Neuron (in vitro differentiated cells): Measurements from ENCODE around the gene ASB18.

Experiments
- H2AFZ ChIP-seq: one replicate; pipeline ENCODE4 v1.6.1; 2013; ENCODE audit warnings: low read depth, mild to moderate bottlenecking, inconsistent platforms, low read length, moderate library complexity
- H3K27me3 ChIP-seq: one replicate; pipeline ENCODE4 v1.6.1; 2013; ENCODE audit warnings: low read length; ENCODE audit not compliant: insufficient read depth
- H3K36me3 ChIP-seq: one replicate; pipeline ENCODE4 v1.6.1; 2013; ENCODE audit warnings: low read length; ENCODE audit not compliant: insufficient read depth
- H3K4me1 ChIP-seq: one replicate; pipeline ENCODE4 v1.6.1; 2013; ENCODE audit warnings: low read length; ENCODE audit not compliant: insufficient read depth
- H3K4me3 ChIP-seq: 2 replicates; pipeline ENCODE4 v1.5.1; 2013; ENCODE audit warnings: mild to moderate bottlenecking, low read length, moderate library complexity
- H3K9me3 ChIP-seq: one replicate; pipeline ENCODE4 v1.6.1; 2013; ENCODE audit warnings: low read length

ASB18 gene

GRCh38 chr2:236246711-236247246 lies 17.4 kb downstream of the ASB18 start:
- no peak overlapping the region for H2AFZ ChIP-seq
- no peaks in the 10 kb centered on the region for H3K36me3 ChIP-seq
- H3K27me3 ChIP-seq: no peaks in the 10 kb centered on the region
- H3K9me3 ChIP-seq: peaks cover 6% of the 10 kb centered on the region
- peaks cover 9% of the 10 kb centered on the region for H3K4me1 ChIP-seq
- no peak overlapping the region for H3K4me3 ChIP-seq

- no peaks in the 10 kb centered on the region for H3K36me3 ChIP-seq
- H3K4me3 ChIP-seq: no peak overlapping the region
- no peaks in the 10 kb centered on the region for H3K27me3 ChIP-seq
- peaks cover 6% of the 10 kb centered on the region for H3K9me3 ChIP-seq
- H2AFZ ChIP-seq: no peak overlapping the region
- H3K4me1 ChIP-seq: peaks cover 5% of the 10 kb centered on the region
These were observed 19.9 kb downstream of the ASB18 start for GRCh38 chr2:236244256-236244655.

- no peaks in the 10 kb centered on the region for H3K27me3 ChIP-seq
- H2AFZ ChIP-seq: no peak overlapping the region
- no peaks in the 10 kb centered on the region for H3K36me3 ChIP-seq
- peaks cover 4% of the 10 kb centered on the region for H3K9me3 ChIP-seq
- H3K4me1 ChIP-seq: peaks cover 5% of the 10 kb centered on the region
- H3K4me3 ChIP-seq: no peak overlapping the region
These were observed 22.1 kb downstream of the ASB18 start for GRCh38 chr2:236242057-236242495.

GRCh38 chr2:236241181-236242056 lies 22.8 kb downstream of the ASB18 start:
- Histone ChIP-seq H3K36me3 (no peaks in the 10 kb centered on the region), H3K4me1 (peaks cover 9% of the 10 kb centered on the region), H2AFZ (no peak overlapping the region), H3K4me3 (no peak overlapping the region), H3K9me3 (peaks cover 6% of the 10 kb centered on the region), H3K27me3 (no peaks in the 10 kb centered on the region)

GRCh38 chr2:236240228-236240990 lies 23.8 kb downstream of the ASB18 start:
- Histone ChIP-seq H3K36me3 (no peaks in the 10 kb centered on the region), H3K9me3 (peaks cover 9% of the 10 kb centered on the region), H3K4me1 (peaks cover 10% of the 10 kb centered on the region), H3K4me3 (no peak overlapping the region), H3K27me3 (no peaks in the 10 kb centered on the region), H2AFZ (no peak overlapping the region)

GRCh38 chr2:236239276-236240065 lies 24.7 kb downstream of the ASB18 start:
- no peaks in the 10 kb centered on the region for H3K36me3 ChIP-seq
- no peaks in the 10 kb centered on the region for H3K27me3 ChIP-seq
- peaks cover 12% of the 10 kb centered on the region for H3K9me3 ChIP-seq
- peaks cover 10% of the 10 kb centered on the region for H3K4me1 ChIP-seq
- no peak overlapping the region for H2AFZ ChIP-seq
- H3K4me3 ChIP-seq: no peak overlapping the region

- Histone ChIP-seq H3K27me3 (no peaks in the 10 kb centered on the region), H3K4me1 (peaks cover 10% of the 10 kb centered on the region), H3K9me3 (peaks cover 16% of the 10 kb centered on the region), H2AFZ (no peak overlapping the region), H3K4me3 (no peak overlapping the region), H3K36me3 (no peaks in the 10 kb centered on the region)
These were observed 25.5 kb downstream of the ASB18 start for GRCh38 chr2:236238751-236239150.

GRCh38 chr2:236237468-236238190 lies 26.6 kb downstream of the ASB18 start:
- no peaks in the 10 kb centered on the region for H3K27me3 ChIP-seq
- H3K4me3 ChIP-seq: no peak overlapping the region
- peaks cover 20% of the 10 kb centered on the region for H3K9me3 ChIP-seq
- H3K36me3 ChIP-seq: no peaks in the 10 kb centered on the region
- H3K4me1 ChIP-seq: peaks cover 10% of the 10 kb centered on the region
- no peak overlapping the region for H2AFZ ChIP-seq

- H3K36me3 ChIP-seq: no peaks in the 10 kb centered on the region
- H3K27me3 ChIP-seq: no peaks in the 10 kb centered on the region
These were observed 27.4 kb downstream of the ASB18 start for GRCh38 chr2:236236559-236237452.

GRCh38 chr2:236229186-236229585 lies 35.0 kb downstream of the ASB18 start:
- no peaks in the 10 kb centered on the region for H3K4me1 ChIP-seq
- H3K27me3 ChIP-seq: no peaks in the 10 kb centered on the region
- no peak overlapping the region for H3K4me3 ChIP-seq
- peaks cover 14% of the 10 kb centered on the region for H3K9me3 ChIP-seq
- H3K36me3 ChIP-seq: no peaks in the 10 kb centered on the region
- no peak overlapping the region for H2AFZ ChIP-seq

More at GRCh38 chr2:236236559-236237452, 27.4 kb downstream of the ASB18 start:
- H3K9me3 ChIP-seq: peaks cover 18% of the 10 kb centered on the region
- H2AFZ ChIP-seq: no peak overlapping the region
- peak overlapping the region; percentile 17 for H3K4me3 ChIP-seq
- peaks cover 10% of the 10 kb centered on the region for H3K4me1 ChIP-seq

- no peaks in the 10 kb centered on the region for H3K4me1 ChIP-seq
- H3K36me3 ChIP-seq: no peaks in the 10 kb centered on the region
- no peaks in the 10 kb centered on the region for H3K27me3 ChIP-seq
- no peak overlapping the region for H2AFZ ChIP-seq
- peaks cover 7% of the 10 kb centered on the region for H3K9me3 ChIP-seq
- H3K4me3 ChIP-seq: no peak overlapping the region
These were observed 40.5 kb downstream of the ASB18 start for GRCh38 chr2:236223675-236224074.
